Measurements from ENCODE around the gene GATA3.

The GATA3 gene

DNA sequence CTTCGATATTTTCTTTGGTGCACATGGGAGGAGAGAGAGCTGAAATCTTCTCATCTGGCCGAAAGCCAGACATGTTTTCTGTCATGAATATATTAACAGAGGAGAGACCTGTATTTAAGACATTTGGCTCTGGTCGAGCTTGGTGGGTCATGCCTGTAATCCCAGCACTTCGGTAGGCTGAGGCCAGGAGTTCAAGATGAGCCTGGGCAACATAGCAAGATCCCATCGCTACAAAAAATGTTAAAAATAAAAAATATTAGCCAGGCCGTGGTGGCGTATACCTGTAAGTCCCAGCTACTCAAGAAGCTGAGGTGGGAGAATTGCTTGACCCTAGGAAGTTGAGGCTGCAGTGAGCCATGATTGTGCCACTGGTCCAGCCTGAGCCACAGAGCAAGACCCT, 21.9 kb upstream of the GATA3 start:
- peaks cover 1% of the 10 kb centered on the region; the same call in 1 of the 2 replicates for H3K27me3 ChIP-seq (replicated peaks; ENCODE audit: control insufficient read depth, insufficient read depth, low read length)
- H3K36me3 ChIP-seq (ENCODE audit: control insufficient read depth, insufficient read depth, low read length) = no peaks in the 10 kb centered on the region
- DNase-seq (ENCODE audit: extremely low read depth, insufficient read length) = no peak
- H3K4me3 ChIP-seq (replicated peaks; ENCODE audit: low read depth, low read length) = no peak overlapping the region
- TF ChIP-seq CTCF (IDR thresholded peaks at IDR 0.05; ENCODE audit: insufficient read depth, low read length, poor library complexity, severe bottlenecking) = no peak

DNA sequence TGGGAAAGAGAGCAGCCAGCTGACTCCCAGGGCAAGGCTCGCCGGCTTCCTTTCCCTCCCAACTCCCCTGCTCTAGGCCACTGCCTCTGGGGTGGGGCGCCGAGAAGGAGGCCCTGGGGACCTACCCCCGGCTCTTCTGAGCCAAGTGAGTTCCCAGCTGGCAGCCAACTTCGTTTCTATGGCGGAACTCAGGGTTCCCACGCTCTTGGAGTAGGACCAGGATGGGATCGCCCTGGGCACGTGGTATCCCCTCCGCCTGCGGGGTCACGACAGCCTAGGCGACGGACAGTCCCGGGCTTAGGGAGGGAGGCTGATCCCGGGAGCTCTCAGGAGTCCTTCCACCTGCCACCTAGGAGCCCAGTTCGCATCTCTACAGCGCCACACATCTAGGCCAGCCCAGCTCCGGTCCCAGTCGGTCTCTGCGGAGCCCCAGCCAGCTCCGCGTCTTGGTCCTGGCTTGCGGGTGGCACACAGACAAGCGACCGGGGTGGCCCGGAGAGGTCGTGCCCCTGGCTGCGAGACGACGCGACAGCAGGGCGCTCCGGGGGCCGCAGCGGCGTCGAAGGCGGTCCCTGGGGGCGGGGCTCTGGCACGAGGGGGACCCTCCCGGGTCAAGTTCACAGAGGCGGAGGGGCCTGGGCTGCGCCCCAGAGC, 20.5 kb upstream of the GATA3 start:
- DNase-seq (ENCODE audit: extremely low read depth, insufficient read length) = no peak
- Histone ChIP-seq H3K27me3 (replicated peaks; ENCODE audit: control insufficient read depth, insufficient read depth, low read length) (peaks cover 3% of the 10 kb centered on the region; the same call in 1 of the 2 replicates), H3K4me3 (replicated peaks; ENCODE audit: low read depth, low read length) (no peak overlapping the region), H3K36me3 (ENCODE audit: control insufficient read depth, insufficient read depth, low read length) (no peaks in the 10 kb centered on the region)
- TF ChIP-seq CTCF (IDR thresholded peaks at IDR 0.05; ENCODE audit: insufficient read depth, low read length, poor library complexity, severe bottlenecking) = no peak

DNA sequence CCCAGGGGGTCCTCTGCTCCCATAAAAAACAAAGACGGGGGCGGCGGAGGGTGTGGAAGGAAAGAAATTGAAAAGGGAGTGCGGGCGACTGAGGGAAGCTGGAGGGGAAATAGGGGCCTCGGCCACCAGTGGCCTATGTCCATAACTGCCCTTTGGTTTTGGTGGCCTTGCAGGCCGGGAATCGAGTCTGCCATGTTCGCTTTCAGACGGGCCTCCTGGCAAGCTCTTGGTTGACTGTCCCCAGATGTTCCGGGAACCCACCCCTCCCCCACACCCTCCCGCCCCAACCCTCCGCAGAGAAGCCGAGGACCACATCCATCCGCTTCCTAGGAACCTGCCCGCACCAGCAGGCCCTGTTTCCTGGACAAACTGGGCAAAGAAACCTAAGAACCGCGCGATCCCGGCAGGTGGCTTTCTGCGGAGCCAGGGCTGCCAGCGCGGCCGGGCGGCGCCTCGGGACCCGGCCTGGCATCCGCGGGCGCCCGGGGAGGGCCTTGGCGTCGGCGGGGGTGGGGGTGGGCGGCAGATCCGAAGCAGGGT, 20.0 kb upstream of the GATA3 start:
- DNase-seq (ENCODE audit: extremely low read depth, insufficient read length) = no peak
- no peak for TF ChIP-seq CTCF (IDR thresholded peaks at IDR 0.05; ENCODE audit: insufficient read depth, low read length, poor library complexity, severe bottlenecking)
- peaks cover 3% of the 10 kb centered on the region; the same call in 1 of the 2 replicates for H3K27me3 ChIP-seq (replicated peaks; ENCODE audit: control insufficient read depth, insufficient read depth, low read length)
- no peak overlapping the region for H3K4me3 ChIP-seq (replicated peaks; ENCODE audit: low read depth, low read length)
- H3K36me3 ChIP-seq (ENCODE audit: control insufficient read depth, insufficient read depth, low read length) = no peaks in the 10 kb centered on the region

DNA sequence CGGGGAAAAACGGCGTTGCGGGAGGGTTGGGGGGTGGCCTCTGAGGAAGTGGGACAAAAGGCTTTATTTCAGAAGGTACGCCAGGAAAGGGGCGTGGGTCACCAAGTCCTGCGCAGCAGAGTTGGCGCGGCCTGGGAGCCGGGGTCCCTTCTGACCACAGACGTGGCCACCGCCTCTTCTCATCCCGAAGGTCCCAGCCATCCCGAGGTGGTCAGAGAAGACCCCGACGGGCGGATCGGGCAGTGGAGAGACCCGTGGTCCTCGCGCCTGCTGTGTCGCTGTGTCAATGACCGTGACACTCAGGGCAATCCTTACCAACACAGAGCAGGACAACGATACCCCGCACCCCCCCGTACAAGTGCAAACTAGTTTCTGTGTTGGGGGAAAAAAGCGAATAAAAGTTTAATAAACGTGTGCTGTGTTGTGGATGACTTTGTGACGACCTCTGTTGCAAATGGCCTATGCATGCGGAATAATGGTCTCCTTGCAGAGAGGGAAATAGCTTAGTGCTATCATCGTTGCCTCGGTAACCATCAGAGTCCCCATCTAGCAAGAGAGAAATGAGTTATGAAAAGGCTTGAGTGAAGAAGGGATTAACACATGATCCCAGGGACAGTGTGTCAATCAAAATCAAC, 19.4 kb upstream of the GATA3 start:
- TF ChIP-seq CTCF (IDR thresholded peaks at IDR 0.05; ENCODE audit: insufficient read depth, low read length, poor library complexity, severe bottlenecking) = no peak
- DNase-seq (ENCODE audit: extremely low read depth, insufficient read length) = no peak
- H3K4me3 ChIP-seq (replicated peaks; ENCODE audit: low read depth, low read length) = no peak overlapping the region

DNA sequence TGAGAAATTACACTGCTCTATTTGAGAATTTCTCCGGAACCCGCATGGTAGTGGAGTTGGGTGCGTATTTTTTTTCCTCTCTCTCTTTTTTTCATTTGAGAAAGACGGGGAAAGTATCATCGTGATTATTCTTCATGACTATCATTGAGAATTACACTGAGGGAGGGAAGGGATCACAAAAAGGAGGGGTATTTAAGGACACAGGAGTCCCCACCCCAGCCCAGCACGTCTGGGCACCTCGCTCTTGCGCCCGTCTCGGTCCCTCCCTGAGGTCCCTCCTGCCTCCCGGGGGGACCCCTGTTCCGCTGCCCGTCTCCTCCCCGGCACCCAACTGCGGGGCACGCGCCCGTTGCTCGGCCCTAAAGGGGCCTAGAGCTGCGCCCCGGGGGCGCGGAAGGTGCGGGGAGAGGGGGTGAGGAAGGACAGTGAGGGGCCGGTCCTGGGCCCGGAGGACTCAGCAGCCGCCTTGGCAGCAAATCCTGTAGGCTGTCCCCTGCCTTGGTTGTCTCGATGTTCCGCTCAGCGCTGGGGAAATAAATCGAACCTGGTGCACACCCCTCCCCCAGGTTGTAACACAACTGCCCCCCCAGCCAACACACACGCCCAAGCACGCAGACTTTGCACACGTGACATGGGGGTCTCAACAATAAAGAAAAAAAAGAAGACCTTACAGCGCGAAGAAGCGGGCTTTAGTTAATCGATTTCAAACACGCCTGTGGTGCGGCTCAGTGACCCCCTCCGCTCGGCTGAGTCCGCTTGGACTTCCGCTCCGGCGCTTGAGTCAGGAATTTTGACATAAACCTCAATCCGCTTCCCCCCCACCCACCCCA, 18.6 kb upstream of the GATA3 start:
- no peak overlapping the region for H3K4me3 ChIP-seq (replicated peaks; ENCODE audit: low read depth, low read length)
- TF ChIP-seq CTCF (IDR thresholded peaks at IDR 0.05; ENCODE audit: insufficient read depth, low read length, poor library complexity, severe bottlenecking) = no peak
- DNase-seq (ENCODE audit: extremely low read depth, insufficient read length) = no peak

More for the DNA sequence above, 19.4 kb upstream of the GATA3 start:
- no peaks in the 10 kb centered on the region for H3K36me3 ChIP-seq (ENCODE audit: control insufficient read depth, insufficient read depth, low read length)
- peaks cover 3% of the 10 kb centered on the region; the same call in 1 of the 2 replicates for H3K27me3 ChIP-seq (replicated peaks; ENCODE audit: control insufficient read depth, insufficient read depth, low read length)

More for the DNA sequence above, 18.6 kb upstream of the GATA3 start:
- Histone ChIP-seq H3K36me3 (ENCODE audit: control insufficient read depth, insufficient read depth, low read length) (no peaks in the 10 kb centered on the region), H3K27me3 (replicated peaks; ENCODE audit: control insufficient read depth, insufficient read depth, low read length) (peaks cover 3% of the 10 kb centered on the region; the same call in 1 of the 2 replicates)

Data from GM06990 (cell line).